GM21717 (cell line): Measurements from ENCODE around the gene BCL2.

ENCODE experiments used
- ATAC-seq: cut with Tn5 transposase; IDR thresholded peaks from one replicate; pipeline ENCODE4 v1.9.1; 2021; ENCODE audit warnings: mild to moderate bottlenecking, moderate library complexity; ENCODE audit not compliant: unreplicated experiment

The BCL2 gene

DNA sequence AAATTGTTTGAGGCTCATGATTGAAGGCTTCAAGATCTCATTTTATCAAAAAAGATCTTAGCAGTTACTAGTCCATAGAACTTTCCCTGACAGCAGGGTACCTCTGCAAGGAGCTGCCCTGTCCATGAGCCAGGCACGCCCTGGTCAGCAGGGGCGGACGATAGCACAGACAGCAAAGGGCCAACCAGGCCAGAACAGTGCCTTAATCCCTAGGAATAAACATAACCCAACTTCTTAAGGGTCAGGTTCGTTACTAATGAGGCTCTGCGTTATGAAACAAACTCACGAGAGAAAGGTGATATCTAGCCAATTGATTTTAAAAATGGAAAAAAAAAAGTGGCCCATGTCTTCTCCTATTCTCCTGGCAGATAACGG is 59.2 kb downstream of the BCL2 start:
- no peak for ATAC-seq

DNA sequence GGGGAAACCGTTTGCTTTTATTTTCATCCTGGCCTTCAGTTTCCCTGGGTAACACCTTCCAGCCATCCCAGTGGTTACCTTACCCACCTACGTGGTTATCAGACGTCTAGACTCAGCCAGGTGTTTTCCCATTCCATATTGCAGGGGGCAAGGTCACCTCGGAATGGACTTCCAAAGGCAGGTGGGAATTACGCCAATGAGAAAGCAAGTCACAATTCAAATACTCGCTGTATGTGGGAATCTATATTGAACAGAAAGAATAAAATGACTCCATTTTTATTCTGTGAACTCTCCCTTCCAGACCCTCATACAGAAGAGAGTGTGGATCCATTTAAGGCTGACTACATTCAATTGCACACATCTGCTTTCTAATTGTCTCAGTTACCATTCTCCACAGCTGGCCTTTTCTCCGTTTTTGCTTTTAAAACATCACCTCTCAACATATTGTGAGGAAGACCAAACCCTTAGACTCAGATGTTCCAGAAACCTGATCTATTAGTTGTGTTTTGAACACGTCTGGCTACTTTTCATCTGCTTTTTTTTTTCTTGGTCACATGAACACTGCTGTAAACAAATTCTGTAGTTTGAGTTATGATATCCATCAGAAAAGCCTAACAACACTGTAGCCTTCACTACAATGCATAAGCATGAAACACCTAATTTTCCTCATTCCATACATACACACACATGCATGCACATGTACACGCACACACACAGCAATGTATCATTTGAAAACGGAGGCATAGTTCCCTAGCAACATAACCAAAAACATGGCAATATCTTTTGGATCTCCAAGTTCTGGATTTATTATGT is 59.8 kb downstream of the BCL2 start:
- ATAC-seq, result no peak

DNA sequence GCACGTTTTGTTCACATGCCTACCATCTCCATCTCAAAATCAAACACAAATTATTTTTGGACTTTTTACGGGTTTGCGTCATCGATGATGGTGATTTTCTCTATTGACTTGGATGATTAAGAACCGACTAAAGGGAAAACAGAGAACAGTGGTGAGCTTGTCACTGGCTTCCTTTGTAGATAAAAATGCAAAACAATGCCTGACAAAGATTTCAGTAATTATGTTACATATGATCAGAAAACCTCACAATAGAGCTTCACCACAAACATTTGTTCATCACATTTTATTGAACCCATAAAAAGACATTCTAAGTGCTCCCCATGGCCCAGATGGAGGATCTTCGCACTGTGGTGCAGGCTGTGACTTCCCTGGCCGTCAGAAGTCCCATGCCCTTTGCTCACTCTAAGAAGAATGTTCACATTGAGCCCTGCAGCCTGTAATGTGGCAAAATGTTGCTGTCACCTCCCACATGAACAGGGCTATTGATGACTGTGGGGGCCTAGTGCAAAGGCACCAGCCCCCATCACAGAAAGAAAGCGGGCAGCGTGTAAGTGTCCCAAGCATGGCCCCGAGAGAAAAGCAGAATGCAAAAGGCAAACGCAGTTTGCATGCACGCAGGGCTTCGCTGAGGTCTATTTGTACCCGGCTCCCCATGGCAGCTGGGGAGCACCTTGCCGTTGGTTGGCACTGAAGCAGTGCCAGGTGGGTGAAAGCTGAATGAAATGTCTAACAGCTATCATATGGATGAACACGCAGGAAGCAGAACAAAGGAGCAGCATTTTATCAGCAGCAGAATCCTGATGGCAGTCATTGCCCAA is 60.6 kb downstream of the BCL2 start:
- no peak for ATAC-seq

DNA sequence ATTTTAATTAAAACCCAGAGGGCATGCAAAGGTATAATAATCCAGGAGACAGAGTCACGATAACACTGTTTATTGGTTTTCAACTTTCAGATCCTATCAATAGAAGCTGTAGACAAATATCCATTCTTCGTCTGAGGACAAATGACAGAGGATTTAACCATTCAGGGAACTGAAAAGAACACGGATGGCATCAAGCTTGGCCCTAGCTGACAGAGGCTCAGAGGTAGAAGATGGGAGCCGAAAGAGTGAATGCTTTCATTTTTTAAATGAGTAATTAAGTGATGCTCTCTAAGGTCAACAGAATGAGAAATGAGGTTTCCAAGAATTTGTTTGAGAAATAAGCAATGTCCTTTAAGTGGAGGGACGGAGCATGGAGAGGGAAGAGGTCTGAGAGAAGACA is 62.1 kb downstream of the BCL2 start:
- ATAC-seq, result no peak

DNA sequence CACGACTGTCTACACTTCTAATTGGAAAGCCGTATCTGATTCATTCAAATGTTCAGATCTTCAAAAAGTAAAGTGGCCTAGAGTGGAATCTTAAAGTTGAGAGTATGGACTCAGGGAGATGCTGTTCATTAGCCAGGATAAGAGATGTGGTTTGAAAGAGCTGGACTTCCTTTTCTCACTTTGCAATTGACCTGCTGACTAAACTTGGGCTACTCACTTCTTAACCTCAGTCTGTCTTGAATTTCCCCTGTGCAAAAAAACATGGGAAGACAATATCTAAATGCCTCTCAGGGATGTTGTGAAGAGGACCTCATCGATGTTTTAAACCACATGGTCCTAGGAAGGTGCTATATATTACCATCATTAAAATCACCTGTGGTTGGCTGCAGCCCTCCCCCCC is 64.1 kb downstream of the BCL2 start:
- ATAC-seq, result no peak

DNA sequence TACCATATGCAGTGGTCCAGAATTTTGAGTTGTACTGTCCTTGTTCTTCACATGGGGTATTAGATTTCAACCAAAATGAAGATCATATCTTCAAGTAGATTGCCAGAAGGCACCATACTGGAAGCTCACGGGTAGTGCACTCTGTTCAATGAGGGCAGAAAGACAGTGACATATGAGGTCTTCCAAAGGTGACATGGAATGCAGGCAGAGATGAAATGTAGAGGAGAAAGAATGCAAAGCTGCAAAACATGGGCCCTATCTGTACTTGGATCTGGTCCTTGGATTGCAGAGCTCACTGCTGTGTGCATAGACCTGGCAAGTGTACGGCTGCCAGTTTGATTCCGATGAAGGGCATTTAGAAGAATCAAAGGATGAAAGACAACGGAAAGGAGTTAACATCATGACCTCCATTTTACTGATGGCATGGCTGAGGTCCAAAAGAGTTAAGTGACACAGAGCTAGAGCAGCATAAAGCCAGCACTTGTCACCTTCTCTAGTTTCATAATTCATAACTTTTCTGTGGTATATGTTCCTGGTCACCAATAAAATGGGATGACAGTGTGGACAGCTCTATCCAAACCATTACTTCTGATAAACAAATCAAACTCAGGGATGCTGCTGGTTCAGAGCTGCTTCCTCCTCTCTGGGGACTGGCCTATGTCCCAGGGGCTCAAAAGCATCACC is 64.7 kb downstream of the BCL2 start:
- no peak for ATAC-seq

DNA sequence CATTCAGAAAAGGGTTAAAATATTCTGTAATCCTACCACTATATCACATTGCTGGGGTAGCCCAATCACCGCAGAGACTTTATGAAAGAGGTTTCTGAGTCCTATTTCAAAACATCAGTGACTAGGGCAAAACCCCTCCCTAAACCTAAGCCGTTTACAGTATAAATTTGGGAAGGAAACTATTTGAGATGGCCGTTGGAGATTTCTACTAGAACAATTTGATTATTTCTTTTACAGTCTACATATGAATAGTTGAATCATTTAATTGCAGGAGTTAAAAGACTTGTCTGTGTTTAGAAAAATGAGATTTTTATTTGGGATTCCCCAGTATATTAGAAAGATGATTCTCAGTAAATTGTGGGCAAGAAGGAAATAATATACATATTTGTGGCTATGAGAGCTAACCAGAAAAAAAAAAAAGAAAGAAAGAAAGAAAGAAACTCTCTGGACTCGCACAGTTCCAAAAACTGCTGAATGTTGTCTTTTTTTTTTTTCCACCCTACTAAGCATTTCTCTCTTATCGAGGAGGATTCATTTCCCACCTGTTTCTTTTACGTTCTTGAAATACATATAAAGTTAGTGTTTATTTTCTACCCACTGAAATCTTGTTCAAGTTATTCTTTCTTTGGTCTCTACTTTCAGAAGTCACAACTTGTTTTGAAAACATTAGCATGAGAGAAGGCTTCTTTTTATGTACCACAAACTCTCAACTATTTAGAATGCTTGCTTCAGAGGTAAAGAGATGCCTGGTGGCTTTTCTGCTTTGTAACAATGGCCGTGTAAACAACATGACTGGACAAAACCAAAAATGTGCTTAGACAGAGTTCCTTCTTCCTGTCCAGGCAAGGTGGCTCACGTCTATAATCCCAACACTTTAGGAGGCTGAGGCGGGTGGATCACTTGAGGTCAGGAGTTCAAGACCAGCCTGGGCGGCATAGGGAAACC is 65.9 kb downstream of the BCL2 start:
- ATAC-seq, result no peak

DNA sequence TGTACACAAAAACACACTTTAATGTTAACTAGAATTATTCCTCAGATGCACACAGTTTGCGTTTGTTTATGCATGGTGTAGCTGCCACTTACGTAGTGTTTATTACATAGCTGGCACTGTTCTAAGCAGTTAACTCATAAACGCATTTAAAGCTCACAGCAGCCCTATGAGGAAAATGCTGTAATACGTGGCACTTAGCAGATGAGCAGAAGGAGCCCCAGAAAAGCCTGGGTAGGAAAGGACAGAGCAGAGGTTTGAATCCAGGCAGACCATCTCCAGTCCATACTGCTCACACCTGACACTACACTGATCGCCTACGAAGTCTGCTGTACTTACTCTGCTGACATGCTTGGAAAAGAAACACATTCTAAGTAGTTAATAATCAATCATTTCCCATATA is 66.6 kb downstream of the BCL2 start:
- no peak for ATAC-seq

DNA sequence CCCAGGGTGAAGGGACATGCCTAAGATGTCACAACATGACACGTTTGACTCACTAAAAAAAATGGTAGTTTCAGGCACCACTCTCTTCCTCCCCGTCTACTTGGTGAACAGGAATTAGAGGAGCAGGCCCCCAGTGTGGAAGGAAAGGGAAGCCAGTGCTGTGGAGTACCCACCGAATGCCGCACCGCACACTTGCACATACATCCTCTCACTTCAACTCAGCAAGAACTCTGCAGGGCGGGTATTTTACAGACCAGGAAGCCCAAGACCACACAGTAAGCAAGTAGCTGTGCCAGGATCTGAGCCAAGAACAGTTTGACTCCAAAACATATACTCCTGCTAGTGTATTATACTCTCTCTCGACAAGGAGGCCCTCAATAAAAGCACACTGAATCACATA is 69.8 kb downstream of the BCL2 start:
- no peak for ATAC-seq

DNA sequence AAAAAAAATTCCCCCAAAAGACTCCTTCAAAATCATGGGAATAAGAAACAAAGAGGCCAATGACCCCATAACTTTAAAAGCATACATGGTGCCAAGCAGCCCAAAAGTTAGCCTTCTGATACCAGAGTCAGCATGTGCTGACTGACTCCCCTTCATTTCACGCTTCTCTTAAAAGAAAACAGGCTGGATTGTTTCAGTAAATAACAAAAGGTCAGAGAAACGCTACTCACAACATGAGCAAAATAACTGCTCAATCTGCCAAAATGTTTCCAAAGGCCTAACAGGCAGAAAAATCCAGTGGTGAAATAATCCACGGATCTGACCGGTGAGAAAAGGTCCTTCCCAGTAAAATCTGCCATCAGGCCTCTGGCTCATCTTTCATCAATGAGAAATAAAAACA is 71.6 kb downstream of the BCL2 start:
- ATAC-seq, result no peak

DNA sequence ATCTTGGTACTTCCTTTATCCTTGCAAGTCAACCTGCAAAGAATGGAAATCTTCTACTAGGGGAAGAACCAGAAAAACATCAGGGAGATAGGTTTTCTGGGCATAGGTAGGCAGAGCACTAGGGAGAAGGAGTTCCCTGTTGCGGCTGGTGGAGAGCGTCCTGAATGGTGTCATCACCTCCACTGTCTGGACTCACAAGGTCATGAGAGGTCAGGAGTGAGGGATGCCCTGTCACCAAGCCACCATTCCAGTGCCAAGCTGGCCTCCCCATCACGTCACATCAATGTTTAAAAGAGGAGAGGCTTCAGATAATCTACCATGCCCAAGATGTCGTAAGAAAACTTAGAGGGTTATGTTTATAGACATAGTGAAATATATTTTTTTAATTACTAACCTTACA is 72.1 kb downstream of the BCL2 start:
- no peak for ATAC-seq

DNA sequence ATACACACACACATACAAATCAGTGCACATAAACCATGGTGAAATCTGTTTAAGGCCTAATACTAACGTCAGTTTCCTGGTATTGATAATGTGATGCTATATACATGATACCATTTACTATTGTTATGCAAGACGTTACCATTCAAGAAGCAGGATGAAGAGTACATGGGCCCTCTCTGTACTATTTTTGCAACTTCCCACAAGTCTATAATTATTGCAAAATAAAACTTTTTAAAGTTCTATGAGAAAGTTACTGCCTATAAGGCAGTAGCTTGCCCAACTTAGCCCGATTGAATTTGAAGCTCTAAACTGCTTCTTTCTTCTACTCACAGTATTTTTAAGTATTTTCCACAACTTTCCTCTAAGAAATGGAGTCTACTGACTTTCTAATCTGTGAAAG is 74.0 kb downstream of the BCL2 start:
- ATAC-seq, result no peak

DNA sequence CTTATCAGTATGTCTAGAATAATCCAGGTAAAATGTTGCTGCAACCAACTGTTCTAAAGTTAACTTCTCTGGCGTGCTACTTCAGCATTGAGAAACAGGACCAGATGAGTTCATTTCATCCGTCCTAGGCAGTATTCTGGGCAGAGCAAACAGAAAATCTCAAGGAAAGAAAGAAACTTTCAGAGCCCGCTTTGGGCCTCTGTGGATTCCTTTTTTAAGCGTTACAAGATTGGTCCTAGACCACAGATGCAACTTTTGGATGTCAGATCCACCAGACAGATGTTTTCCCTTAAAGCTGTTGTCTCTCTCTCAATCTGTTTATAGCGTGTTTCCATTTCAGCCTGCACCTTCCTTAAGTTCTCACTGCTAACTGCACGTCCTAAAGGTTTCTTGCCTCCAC is 75.0 kb downstream of the BCL2 start:
- no peak for ATAC-seq

DNA sequence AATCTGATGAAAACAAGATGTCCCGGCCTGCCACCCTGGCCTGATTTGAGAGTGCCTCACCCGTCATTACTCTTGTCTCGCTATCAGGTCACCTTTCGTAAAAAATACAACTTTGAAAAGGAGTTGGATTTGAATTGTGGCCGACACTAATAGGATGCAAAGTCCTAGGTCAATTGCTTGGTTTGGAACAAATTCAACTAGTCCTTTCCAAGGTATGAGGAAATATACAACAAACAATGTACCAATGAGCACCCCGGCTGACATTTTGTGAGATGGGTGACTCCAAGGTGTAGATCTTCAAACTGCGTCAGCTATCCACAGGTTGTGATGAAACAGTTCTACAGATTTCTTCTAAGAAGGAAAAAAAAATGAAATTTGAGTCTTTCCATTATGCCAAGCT is 77.8 kb downstream of the BCL2 start:
- no peak for ATAC-seq

DNA sequence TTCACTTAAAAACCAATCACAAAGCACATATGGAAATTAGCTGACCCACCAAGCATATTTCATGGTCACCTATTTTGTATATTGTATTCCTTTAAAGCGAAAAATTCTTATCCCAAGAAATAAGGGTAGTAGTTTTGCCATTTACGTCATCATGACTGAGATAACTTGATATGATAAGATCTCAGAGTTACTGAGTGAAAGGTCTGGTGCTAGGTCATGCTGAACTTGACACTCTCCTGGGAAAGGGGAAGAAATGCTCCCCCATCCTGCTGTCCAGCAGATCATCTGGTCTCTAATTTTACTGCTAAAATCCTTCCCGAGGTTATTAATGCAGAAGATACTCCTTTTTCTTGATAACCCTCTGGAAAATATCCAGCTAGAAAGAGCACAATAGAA is 78.3 kb downstream of the BCL2 start:
- ATAC-seq, result no peak

DNA sequence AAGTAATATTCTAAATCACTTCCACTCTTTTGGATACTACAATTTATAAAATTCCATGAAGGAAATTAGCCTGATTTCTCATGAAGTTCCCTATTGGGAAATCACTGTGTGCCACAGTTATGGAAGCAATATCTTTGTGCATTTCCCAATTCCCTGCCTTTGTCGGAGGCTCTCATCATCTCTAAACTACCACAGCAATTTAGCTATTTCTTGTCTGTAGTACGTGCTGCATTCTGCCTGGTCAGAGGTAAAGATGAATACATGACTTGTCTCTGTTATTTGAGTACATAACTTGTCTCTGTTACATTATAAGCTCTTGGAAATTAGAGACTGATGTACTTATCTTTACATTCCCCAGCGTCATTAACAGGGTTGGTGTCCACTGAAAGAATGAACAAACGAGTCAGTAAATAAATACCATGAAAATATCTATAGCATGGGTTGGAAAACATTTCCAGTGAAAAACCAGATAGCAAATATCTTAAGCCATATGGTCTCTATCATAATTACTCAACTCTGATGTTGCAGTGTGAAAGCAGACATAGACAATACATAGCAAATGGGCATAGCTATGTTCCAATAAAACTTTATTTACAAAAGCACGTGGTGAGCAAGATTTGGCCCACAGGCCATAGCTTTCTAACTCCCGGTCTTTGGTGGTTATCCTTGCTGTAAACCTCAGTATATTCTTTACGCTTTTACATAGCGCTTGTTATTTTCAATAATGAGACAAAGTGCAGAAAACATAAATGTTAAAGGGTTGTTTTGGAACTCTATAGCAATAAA is 78.8 kb downstream of the BCL2 start:
- no peak for ATAC-seq

DNA sequence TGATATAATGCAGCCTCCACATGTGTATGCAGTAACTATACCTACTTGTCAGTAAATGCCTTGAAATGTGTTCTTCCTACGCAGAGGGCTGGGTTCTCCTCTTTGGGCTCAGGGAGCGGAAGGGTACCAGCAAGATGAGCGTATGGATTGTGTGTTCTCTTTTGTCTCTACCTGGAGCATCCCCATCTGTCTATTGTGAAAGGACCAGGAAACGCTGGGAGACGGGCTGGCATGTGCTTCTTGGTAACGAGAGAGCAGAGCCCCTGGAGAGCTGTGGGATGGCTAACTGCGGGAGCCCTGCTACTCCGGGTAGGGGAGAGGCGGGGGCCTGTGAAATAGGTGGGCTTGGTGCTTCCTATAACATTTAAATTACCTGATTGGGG is 80.9 kb downstream of the BCL2 start:
- ATAC-seq, result no peak

DNA sequence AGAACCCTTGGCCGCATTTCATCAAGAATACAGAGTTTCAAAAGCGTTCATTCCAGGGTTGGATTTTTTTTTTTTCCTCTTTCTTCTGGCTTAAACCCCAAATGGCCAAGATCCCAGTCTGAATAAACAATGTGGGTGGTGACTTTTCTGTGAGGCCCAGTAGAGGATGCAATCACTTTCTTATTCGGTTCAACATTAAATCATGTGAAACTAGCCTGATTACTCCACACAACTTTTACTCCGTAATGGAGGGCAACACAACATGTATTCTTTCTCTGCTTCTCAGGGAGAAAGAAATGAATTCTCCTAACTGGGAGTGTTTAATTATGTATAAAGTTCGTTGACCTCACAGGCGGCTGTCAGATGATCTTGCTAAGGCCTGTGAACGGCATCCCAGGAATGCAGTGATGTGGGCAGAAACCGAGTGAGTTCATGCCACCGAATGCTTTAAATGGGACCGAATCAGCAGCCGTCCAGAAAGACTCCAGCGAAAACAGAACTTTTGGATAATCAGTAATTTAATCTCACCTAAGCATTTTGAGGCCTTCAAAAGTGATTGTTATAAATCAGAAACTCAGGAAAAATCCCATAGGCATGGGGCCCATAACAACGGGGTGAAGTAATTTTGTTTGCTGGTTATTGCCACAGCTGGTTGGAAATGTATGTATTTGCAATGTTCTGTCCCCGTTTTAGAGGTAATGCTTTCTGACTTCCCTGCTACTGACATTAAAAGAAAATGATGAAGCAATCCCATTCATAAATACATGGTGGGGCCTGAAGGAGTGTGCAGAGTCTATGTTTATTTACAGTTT is 81.5 kb downstream of the BCL2 start:
- ATAC-seq, result no peak
